Coronary artery (tissue), 2 donors: ENCODE results near the gene COA7.

Source experiments
- DNase-seq: peaks from one replicate; pipeline ENCODE4 v3.0.0-alpha.2; 2017; ENCODE audit warnings: low spot score
- H3K27ac ChIP-seq, 2 donors: fragments of 200-600 bp; sonication (generic); one replicate each; pipeline ENCODE4 v1.5.1; 2016 to 2019
- H3K4me3 ChIP-seq: fragments of 200-600 bp; sonication (generic); 2 replicates; pipeline ENCODE4 v1.5.1; 2016; ENCODE audit warnings: mild to moderate bottlenecking, moderate library complexity
- CTCF ChIP-seq: fragments of 200-600 bp; sonication (generic); IDR thresholded peaks from one replicate; pipeline ENCODE4 v1.5.1; 2019; ENCODE audit warnings: antibody characterized with exemption

COA7 gene

GRCh38 chr1:52677076-52677806 lies 20.9 kb downstream of the COA7 start:
- TF ChIP-seq CTCF: no peak
- Histone ChIP-seq H3K4me3 (no peak overlapping the region), H3K27ac (no peak overlapping the region)
- no peak for DNase-seq

- no peak overlapping the region for H3K4me3 ChIP-seq
- H3K27ac ChIP-seq: no peak overlapping the region
- no peak for DNase-seq
- no peak for TF ChIP-seq CTCF
These were observed 21.8 kb downstream of the COA7 start for GRCh38 chr1:52676249-52676903.

GRCh38 chr1:52674497-52675384 lies 23.4 kb downstream of the COA7 start:
- Histone ChIP-seq H3K4me3 (no peak overlapping the region), H3K27ac (no peak overlapping the region)
- no peak for DNase-seq
- no peak for TF ChIP-seq CTCF

- no peak for TF ChIP-seq CTCF
- Histone ChIP-seq H3K4me3 (no peak overlapping the region), H3K27ac (no peak overlapping the region)
- DNase-seq: no peak
These were observed 24.6 kb downstream of the COA7 start for GRCh38 chr1:52673513-52673912.

GRCh38 chr1:52672946-52673345 lies 25.2 kb downstream of the COA7 start:
- no peak overlapping the region for H3K4me3 ChIP-seq
- TF ChIP-seq CTCF: no peak
- H3K27ac ChIP-seq: no peak overlapping the region
- DNase-seq: no peak

GRCh38 chr1:52670604-52671003 lies 27.5 kb downstream of the COA7 start:
- DNase-seq: no peak
- Histone ChIP-seq H3K27ac (no peak overlapping the region), H3K4me3 (no peak overlapping the region)
- TF ChIP-seq CTCF: no peak
